HG03565 (cell line): ENCODE results near the gene SLC38A4.

Experiments
- ATAC-seq: cut with Tn5 transposase; IDR thresholded peaks from one replicate; pipeline ENCODE4 v1.9.1; 2021; ENCODE audit warnings: mild to moderate bottlenecking, moderate library complexity; ENCODE audit not compliant: unreplicated experiment

Gene SLC38A4

DNA sequence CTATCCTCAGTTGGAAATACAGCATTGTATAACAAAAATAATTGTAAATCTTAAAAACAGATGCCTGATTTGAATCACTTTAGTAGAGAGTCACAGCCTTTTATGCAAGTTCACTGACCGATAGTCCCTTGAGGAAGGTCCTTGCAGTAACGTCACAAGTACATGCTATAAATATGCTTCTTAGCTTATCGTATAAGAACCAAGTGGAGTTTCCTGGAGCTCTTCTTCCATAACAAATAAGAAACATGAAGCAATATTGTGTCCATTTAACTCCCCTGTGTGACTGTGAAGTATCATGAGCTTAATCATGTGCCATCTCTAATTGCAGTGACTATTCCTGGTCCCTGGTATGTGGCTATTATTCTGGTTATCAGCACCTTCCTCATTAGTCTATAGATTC, 107.9 kb downstream of the SLC38A4 start:
- no peak for ATAC-seq

DNA sequence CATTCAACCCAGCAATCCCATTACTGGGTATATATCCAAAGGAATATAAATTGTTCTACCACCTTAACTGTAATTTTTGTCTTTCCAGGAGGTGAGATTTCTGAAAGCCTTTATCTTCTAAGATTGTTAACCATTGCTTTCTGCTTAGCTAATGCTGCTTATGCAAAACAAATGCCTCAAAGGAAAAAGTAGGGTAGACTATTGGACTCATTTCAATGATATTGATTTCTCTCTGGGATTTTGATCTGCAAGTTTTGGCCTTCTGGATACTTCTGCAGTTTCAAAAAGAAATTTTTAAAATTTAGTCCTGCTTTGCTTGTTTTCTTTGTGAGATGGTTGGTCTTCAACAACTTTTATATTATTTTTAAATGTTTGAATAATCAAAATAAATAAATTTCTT, 108.6 kb downstream of the SLC38A4 start:
- no peak for ATAC-seq
